ENCODE results near the gene MESD.
A peak's percentile ranks its signal among the peaks of the same experiment; 100 is the strongest.

The MESD gene

GRCh38 chr15:80989518-80990478 is at the start of gene MESD:
Gene MESD (minus strand): TSS chr15:80989819. CDS start chr15:80989791, 28 bp downstream.
- DNase-seq (ENCODE audit: low read depth in 3 of 3) = peak; percentile 93 to 99 (median 97)

GRCh38 chr15:81038975-81039607 is 49.5 kb upstream of the MESD start:
- no peak for DNase-seq (ENCODE audit: low read depth in 3 of 3)

GRCh38 chr15:81037952-81038743 is 48.5 kb upstream of the MESD start:
- no peak for DNase-seq (ENCODE audit: low read depth in 3 of 3)

- DNase-seq (ENCODE audit: low read depth in 3 of 3) = no peak
Measured at GRCh38 chr15:81033508-81033907, 43.9 kb upstream of the MESD start.

GRCh38 chr15:81032818-81033217 is 43.2 kb upstream of the MESD start:
- no peak for DNase-seq (ENCODE audit: low read depth in 3 of 3)

GRCh38 chr15:81032355-81032754 is 42.7 kb upstream of the MESD start:
- DNase-seq (ENCODE audit: low read depth in 3 of 3) = no peak

GRCh38 chr15:81031203-81031602 is 41.6 kb upstream of the MESD start:
- no peak for DNase-seq (ENCODE audit: low read depth in 3 of 3)

GRCh38 chr15:81030301-81030750 is 40.7 kb upstream of the MESD start:
- no peak for DNase-seq (ENCODE audit: low read depth in 3 of 3)

GRCh38 chr15:81029414-81030300 is 40.0 kb upstream of the MESD start:
- DNase-seq (ENCODE audit: low read depth in 3 of 3) = no peak

GRCh38 chr15:81026836-81027599 is 37.4 kb upstream of the MESD start:
- DNase-seq (ENCODE audit: low read depth in 3 of 3) = no peak

GRCh38 chr15:81025721-81026370 is 36.2 kb upstream of the MESD start:
- no peak for DNase-seq (ENCODE audit: low read depth in 3 of 3)

- DNase-seq (ENCODE audit: low read depth in 3 of 3) = no peak
Measured at GRCh38 chr15:81024936-81025335, 35.3 kb upstream of the MESD start.

GRCh38 chr15:81024265-81024872 is 34.8 kb upstream of the MESD start:
- DNase-seq (ENCODE audit: low read depth in 3 of 3) = no peak

- peak in 1 of 3 experiments; percentile 19 for DNase-seq (ENCODE audit: low read depth in 3 of 3)
Measured at GRCh38 chr15:81023483-81024264, 34.1 kb upstream of the MESD start.

GRCh38 chr15:81021321-81021720 is 31.7 kb upstream of the MESD start:
- no peak for DNase-seq (ENCODE audit: low read depth in 3 of 3)

- DNase-seq (ENCODE audit: low read depth in 3 of 3) = no peak
Measured at GRCh38 chr15:81018197-81018596, 28.6 kb upstream of the MESD start.

GRCh38 chr15:81016489-81017068 is 27.0 kb upstream of the MESD start:
- no peak for DNase-seq (ENCODE audit: low read depth in 3 of 3)

Data from stimulated activated CD4-positive, alpha-beta T cell treated with anti-CD3 and anti-CD28 coated beads, TNF-alpha, amount 100 ng/mL, for 24 hours (primary cell).